ENCODE measurements around the gene DRD2. TPM values are rescaled to one million over a fixed set of nuclear protein-coding genes. Genes with fewer than 3 reads are reported as not detected.
A peak's percentile ranks its signal among the peaks of the same experiment; 100 is the strongest.
"Not testable (repeated sequence)": the region's sequence is repeated elsewhere in the genome, so short reads cannot be mapped to it uniquely, and the experiment has no call there.

DRD2 gene
- not detected for polyA plus RNA-seq

GRCh38 chr11:113475160-113475761 lies at the start of gene DRD2:
DRD2 (minus strand) TSS chr11:113475398; CDS start chr11:113424651, 50,747 bp downstream.
- peaks cover 46% of the 10 kb centered on the region for H3K27me3 Mint-ChIP-seq
- H3K9me3 Mint-ChIP-seq: peaks cover 0 to 7% (median 2%) of the 10 kb centered on the region in 3 donors
- peaks cover 0 to 4% (median 1%) of the 10 kb centered on the region in 3 donors for H3K4me1 Mint-ChIP-seq
- no peaks in the 10 kb centered on the region for H3K36me3 Mint-ChIP-seq
- H3K4me3 Mint-ChIP-seq: peak within 1 kb of the TSS in 2 of 4 donors; percentile 75 to 84
- no peak within 1 kb of the TSS for H3K27ac Mint-ChIP-seq

GRCh38 chr11:113523906-113524305 lies 48.7 kb upstream of the DRD2 start:
- H3K36me3 Mint-ChIP-seq, H3K9me3 Mint-ChIP-seq, H3K27ac Mint-ChIP-seq, H3K4me3 Mint-ChIP-seq, H3K4me1 Mint-ChIP-seq: not testable (repeated sequence)
- peaks cover 12% of the 10 kb centered on the region for H3K27me3 Mint-ChIP-seq

GRCh38 chr11:113521737-113522517 lies 46.7 kb upstream of the DRD2 start:
- Mint-ChIP-seq H3K36me3 (no peaks in the 10 kb centered on the region), H3K27me3 (peaks cover 15% of the 10 kb centered on the region), H3K4me3 (no peak overlapping the region), H3K4me1 (peaks cover 0 to 2% (median 0%) of the 10 kb centered on the region in 3 donors), H3K27ac (no peak overlapping the region), H3K9me3 (no peaks in the 10 kb centered on the region)

GRCh38 chr11:113519989-113520613 lies 44.9 kb upstream of the DRD2 start:
- no peak overlapping the region for H3K27ac Mint-ChIP-seq
- H3K4me3 Mint-ChIP-seq: no peak overlapping the region
- H3K36me3 Mint-ChIP-seq: no peaks in the 10 kb centered on the region
- peaks cover 0 to 2% (median 0%) of the 10 kb centered on the region in 3 donors for H3K4me1 Mint-ChIP-seq
- no peaks in the 10 kb centered on the region for H3K9me3 Mint-ChIP-seq
- peaks cover 18% of the 10 kb centered on the region for H3K27me3 Mint-ChIP-seq

DNA sequence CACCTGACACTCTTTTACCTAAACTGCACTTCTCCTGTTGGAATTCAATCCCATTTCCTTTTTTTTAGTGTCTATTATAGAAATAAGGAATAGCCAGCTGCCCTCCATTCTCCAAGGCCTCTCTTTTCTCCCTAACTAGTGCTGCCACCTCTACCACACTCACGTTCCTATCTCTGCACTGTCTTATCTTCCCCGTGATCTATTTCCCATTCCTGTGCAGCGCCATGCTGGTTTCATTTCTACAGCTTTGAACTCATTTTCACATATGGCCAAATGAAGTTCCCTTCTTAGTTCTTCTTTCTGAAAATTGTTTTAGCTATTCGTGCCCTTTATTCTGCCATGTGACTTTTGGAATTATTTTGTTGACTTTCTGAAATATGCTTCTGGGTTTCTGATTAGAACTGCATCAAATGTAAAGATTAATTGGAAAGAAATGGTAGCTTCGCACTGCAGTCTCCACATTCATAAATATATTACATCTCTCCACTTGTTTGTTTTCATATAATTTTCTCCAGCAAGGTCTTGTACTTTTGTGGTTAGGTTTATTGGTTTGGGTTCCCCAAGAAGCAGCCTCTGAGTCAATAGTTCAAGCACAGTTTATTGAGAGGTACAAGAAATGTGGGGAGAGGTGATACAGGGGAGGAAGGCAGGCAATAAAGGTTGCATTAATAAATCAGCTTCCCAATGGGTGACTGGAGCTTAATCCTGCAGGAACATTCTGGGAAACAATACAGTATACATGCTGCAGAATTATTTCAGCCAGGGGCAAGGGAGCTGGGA lies 43.7 kb upstream of the DRD2 start:
- Mint-ChIP-seq H3K4me3 (no peak overlapping the region), H3K27me3 (peaks cover 18% of the 10 kb centered on the region), H3K36me3 (peaks cover 2% of the 10 kb centered on the region), H3K9me3 (no peaks in the 10 kb centered on the region), H3K27ac (no peak overlapping the region), H3K4me1 (peaks cover 0 to 2% (median 0%) of the 10 kb centered on the region in 3 donors)

DNA sequence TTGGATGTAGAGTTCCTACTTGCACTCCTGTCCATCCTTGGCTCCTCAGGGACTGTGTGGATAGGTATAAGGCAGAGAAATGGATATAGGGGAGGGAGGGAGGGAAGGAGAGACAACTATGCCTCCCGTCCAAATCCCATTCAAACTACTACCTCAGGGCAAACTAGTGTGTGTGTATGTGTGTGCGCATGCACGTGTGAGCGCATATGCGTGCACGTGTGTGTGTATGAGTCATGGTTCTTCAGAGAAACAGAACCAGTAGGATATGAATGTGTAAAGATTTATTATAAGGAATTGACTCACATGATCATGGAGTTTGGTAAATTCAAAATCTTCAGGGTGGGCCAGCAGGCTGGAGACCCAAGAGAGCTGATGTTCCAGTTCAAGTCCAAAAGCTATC lies 42.2 kb upstream of the DRD2 start:
- Mint-ChIP-seq H3K9me3 (no peaks in the 10 kb centered on the region), H3K27ac (no peak overlapping the region), H3K27me3 (peaks cover 9% of the 10 kb centered on the region), H3K4me1 (peaks cover 0 to 2% (median 0%) of the 10 kb centered on the region in 3 donors), H3K36me3 (peaks cover 2% of the 10 kb centered on the region), H3K4me3 (peak overlapping the region in 1 of 4 donors; percentile 23)

GRCh38 chr11:113514856-113515255 lies 39.7 kb upstream of the DRD2 start:
- peaks cover 0 to 2% (median 0%) of the 10 kb centered on the region in 3 donors for H3K9me3 Mint-ChIP-seq
- peaks cover 9% of the 10 kb centered on the region for H3K27me3 Mint-ChIP-seq
- no peaks in the 10 kb centered on the region for H3K4me1 Mint-ChIP-seq
- H3K36me3 Mint-ChIP-seq: peaks cover 2% of the 10 kb centered on the region
- no peak overlapping the region for H3K4me3 Mint-ChIP-seq
- H3K27ac Mint-ChIP-seq: no peak overlapping the region

DNA sequence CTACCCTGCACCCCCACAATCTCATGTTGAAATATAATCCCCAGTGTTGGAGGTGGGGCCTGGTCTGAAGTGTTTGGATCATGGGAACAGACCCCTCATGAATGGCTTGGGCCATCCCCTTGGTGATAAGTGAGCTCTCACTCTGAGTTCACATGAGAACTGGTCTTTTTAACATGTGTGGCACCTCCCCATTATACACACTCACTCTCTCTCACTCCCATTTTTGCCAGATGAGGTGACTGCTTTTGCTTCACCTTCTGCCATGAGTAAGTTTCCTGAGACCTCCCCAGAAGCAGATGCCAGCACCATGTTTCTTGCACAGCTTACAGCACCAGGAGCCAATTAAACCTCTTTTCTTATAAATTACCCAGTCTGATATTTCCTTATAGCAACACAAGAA lies 32.1 kb upstream of the DRD2 start:
- Mint-ChIP-seq H3K4me1 (no peaks in the 10 kb centered on the region), H3K36me3 (no peaks in the 10 kb centered on the region), H3K4me3 (no peak overlapping the region), H3K27ac (no peak overlapping the region), H3K9me3 (peaks cover 0 to 4% (median 0%) of the 10 kb centered on the region in 3 donors), H3K27me3 (no peaks in the 10 kb centered on the region)

DNA sequence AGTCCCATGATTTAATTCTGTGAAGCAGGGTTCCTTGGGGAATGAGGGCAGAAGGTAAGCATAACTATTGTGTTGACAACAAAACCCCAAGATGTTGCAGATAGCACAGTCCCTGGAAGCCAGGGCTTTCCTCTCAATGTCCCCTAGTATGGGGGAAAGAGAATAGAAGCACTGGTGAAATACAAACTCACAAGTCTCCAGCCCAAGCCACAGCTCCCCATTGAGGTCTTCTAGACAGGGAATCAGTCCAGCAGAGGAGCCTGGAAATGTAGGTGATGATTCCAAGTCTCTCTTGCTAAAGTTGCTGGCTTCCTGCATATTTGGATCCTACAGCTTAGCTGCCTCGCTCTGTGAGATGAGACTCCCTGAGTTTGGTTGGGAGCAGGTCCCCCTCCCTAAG lies 31.7 kb upstream of the DRD2 start:
- no peaks in the 10 kb centered on the region for H3K4me1 Mint-ChIP-seq
- no peaks in the 10 kb centered on the region for H3K36me3 Mint-ChIP-seq
- no peak overlapping the region for H3K4me3 Mint-ChIP-seq
- no peaks in the 10 kb centered on the region for H3K27me3 Mint-ChIP-seq
- no peak overlapping the region for H3K27ac Mint-ChIP-seq
- peaks cover 0 to 4% (median 0%) of the 10 kb centered on the region in 3 donors for H3K9me3 Mint-ChIP-seq

GRCh38 chr11:113506461-113506860 lies 31.3 kb upstream of the DRD2 start:
- no peaks in the 10 kb centered on the region for H3K36me3 Mint-ChIP-seq
- peaks cover 0 to 4% (median 0%) of the 10 kb centered on the region in 3 donors for H3K9me3 Mint-ChIP-seq
- no peak overlapping the region for H3K4me3 Mint-ChIP-seq
- no peaks in the 10 kb centered on the region for H3K4me1 Mint-ChIP-seq
- no peak overlapping the region for H3K27ac Mint-ChIP-seq
- H3K27me3 Mint-ChIP-seq: no peaks in the 10 kb centered on the region

DNA sequence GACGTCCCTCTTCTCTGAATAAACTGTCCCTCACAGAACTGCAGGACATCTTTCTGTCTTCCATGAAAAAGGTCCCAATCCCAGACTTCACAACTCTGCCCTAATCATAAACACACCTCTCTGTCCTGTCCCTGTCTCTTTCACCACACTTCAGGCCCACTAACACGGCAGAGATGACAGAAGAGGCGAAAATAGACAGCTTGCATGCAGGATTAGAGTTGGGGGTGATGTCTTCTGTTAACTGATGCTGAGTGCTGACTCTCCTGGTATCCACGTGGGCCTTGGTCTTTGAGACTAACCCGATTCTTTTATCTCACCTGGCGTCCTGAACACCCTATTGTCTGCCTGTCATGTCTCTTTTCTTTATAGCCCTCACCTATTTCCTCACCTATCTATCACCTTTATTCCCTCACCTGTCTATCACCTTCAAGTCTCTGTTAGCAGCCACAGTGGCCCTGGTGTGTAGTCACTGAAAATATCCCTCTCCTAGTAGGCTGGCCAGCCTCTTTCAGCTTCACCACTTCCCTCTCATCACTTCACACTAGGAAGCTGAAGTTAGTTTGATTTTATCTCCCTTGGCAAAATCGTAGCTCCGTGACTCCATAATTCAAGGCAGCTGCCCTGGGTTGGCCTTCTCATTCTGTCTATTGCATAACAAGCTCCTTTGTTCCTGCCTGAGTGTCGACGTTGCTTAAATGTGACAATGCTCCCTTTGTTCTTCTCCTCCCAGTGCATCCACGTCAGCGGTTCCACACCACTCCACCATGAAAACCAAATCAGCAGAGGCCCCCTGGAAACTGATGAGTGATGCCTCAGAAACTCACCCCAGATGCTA lies 30.6 kb upstream of the DRD2 start:
- H3K36me3 Mint-ChIP-seq: no peaks in the 10 kb centered on the region
- H3K4me1 Mint-ChIP-seq: no peaks in the 10 kb centered on the region
- H3K4me3 Mint-ChIP-seq: no peak overlapping the region
- H3K9me3 Mint-ChIP-seq: peaks cover 0 to 4% (median 0%) of the 10 kb centered on the region in 3 donors
- no peak overlapping the region for H3K27ac Mint-ChIP-seq
- no peaks in the 10 kb centered on the region for H3K27me3 Mint-ChIP-seq

DNA sequence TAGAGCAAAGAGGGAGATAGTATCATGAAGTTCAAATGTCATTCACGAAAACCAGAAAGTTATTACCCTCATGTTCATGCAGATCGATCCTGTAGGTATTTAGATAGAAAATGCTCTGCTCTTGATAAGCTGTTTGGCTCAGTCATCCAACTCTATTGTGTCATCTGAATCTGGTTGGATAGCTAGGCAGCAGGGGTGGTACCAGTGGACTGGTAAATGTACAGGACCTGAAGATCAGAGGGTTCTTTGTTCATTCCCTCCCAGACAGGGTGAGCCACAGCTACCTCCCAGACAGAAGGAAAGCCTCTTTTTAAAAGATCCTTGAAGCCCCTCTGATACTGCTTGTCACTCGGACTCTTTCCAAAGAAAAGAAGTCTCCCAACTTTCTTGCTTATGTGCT lies 29.8 kb upstream of the DRD2 start:
- no peaks in the 10 kb centered on the region for H3K27me3 Mint-ChIP-seq
- H3K27ac Mint-ChIP-seq: no peak overlapping the region
- peaks cover 0 to 3% (median 0%) of the 10 kb centered on the region in 3 donors for H3K9me3 Mint-ChIP-seq
- H3K4me1 Mint-ChIP-seq: no peaks in the 10 kb centered on the region
- H3K36me3 Mint-ChIP-seq: no peaks in the 10 kb centered on the region
- no peak overlapping the region for H3K4me3 Mint-ChIP-seq

DNA sequence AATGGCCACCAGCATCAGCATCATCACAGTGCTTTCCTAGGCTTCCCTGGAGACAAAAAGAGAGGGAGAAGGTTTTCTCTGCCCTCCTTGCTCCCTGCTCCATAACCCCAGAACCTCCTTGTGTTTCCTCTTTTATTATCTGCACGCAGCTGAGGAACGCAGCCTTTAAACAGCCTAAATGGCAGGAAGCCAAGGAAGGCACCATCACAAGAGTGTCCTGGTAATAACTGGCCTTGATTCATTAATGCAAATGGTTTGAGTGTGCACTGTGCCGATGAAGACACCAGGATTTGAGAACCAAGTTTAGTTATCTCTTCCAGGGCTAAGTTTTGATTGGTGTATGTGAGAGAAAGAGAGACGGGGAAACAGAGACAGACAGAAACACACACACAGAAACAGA lies 29.4 kb upstream of the DRD2 start:
- Mint-ChIP-seq H3K4me1 (no peaks in the 10 kb centered on the region), H3K27ac (no peak overlapping the region), H3K9me3 (no peaks in the 10 kb centered on the region), H3K36me3 (no peaks in the 10 kb centered on the region), H3K4me3 (no peak overlapping the region), H3K27me3 (no peaks in the 10 kb centered on the region)

DNA sequence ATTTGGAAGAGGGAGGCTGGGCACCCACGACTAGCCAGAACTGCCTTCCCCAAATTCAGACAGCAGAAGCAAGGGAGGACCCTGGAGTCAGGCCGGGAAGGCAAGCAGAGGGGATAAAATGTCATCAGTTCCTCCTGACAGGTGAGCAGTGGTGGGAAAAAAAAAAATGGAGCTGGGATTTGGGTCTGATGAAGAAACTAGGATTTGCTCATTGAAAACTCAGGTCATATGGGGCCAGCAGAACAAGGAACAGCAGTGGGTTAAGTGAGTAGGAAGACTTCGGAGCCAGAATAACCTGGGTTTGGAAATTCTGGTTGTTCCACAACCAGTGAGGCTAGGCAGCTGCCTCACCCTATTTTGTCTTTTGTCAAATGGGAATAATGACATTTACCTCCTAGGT lies 28.9 kb upstream of the DRD2 start:
- Mint-ChIP-seq H3K4me1 (no peaks in the 10 kb centered on the region), H3K27ac (no peak overlapping the region), H3K9me3 (no peaks in the 10 kb centered on the region), H3K4me3 (no peak overlapping the region), H3K36me3 (no peaks in the 10 kb centered on the region), H3K27me3 (no peaks in the 10 kb centered on the region)
